Spleen (tissue), 7 donors: ENCODE data around the gene BOD1L1.

ENCODE experiments used
- CTCF ChIP-seq, 11 experiments: fragments of 200-600 bp in 7 of 11; fragments of 450-650 bp in 4 of 11; sonication (generic) in 4 of 11; IDR thresholded peaks in 8 of 11; conservative IDR thresholded peaks in 3 of 11; 1 replicate in 7 of 11; 2 replicates in 4 of 11; pipeline versions ENCODE4 v1.4.0 to v1.8.0; 2016 to 2021; ENCODE audit warnings: antibody characterized with exemption in 11 of 11, inconsistent platforms in 4 of 11, mild to moderate bottlenecking in 1 of 11
- POLR2A ChIP-seq, 3 donors: fragments of 450-650 bp; IDR thresholded peaks; one replicate each; pipeline ENCODE4 v1.5.1; 2017; ENCODE audit warnings: antibody characterized with exemption in 3 of 3, mild to moderate bottlenecking in 1 of 3
- POLR2AphosphoS5 ChIP-seq, 3 donors: sonication (generic); formaldehyde crosslinking; IDR thresholded peaks; one replicate each; pipeline ENCODE4 v1.5.1; 2017; ENCODE audit warnings: antibody characterized with exemption in 3 of 3
- donor health status: DM: no; HTN: no; CAD: no; lungs with moderate emphysema.
- donor health status: DM: no; HTN: no; CAD: no.
- donor health status: DM: no; HTN: no; CAD: no.

DNA sequence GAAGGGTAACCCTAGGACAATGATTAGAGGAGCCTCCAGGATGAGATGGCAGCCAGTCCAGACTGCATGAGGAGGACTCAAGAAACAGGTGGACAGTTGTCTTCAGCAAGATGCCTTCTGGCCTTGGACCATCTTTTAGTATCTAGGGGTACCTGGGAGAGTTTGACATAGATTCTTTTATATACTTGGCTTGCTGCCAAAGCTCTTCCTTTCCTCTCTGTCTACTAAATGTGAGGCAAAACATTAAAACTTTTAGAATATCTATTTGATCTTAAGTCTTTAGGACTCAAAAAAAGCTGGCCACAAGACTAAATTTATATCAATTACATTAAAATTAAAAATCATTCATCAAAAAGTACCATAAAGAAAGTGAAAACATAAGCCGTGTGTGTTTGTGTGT is 64.6 kb downstream of the BOD1L1 start:
- TF ChIP-seq CTCF (IDR thresholded peaks at IDR 0.05 in 8 of 11, conservative IDR thresholded peaks at IDR 0.05 in 3 of 11): no peak
- TF ChIP-seq POLR2A (IDR thresholded peaks at IDR 0.05): no peak
- no peak for TF ChIP-seq POLR2AphosphoS5 (IDR thresholded peaks at IDR 0.05)
